K562 (cell line): ENCODE results near the gene C2CD5. TPM values are rescaled to one million over a fixed set of nuclear protein-coding genes. Genes with fewer than 3 reads are reported as not detected.

Experiments
- ATAC-seq: fragments of 200-7000 bp; cut with Tn5 transposase; 3 replicates; pipeline ENCODE4 v1.9.1; 2020; ENCODE audit warnings: moderate library complexity
- BruUV-seq: library from RNA; stranded (reverse); fragments of 400-500 nt; replicated peaks from 2 replicates; lab custom pipeline; 2021; lab: Mats Ljungman, UMichigan
- CTCF ChIA-PET: fragments of 300-600 bp; formaldehyde crosslinking; extraction: SDS; loops from one replicate; lab custom pipeline; 2021; ENCODE audit warnings: low intra/inter-chr PET ratio; lab: Yijun Ruan, JAX
- POLR2A ChIA-PET: fragments of 300-600, 350-650 bp; sonication (Branson Sonifier 250); formaldehyde crosslinking; extraction: SDS; loops from one replicate; lab custom pipeline; 2021; ENCODE audit warnings: antibody characterized with exemption, inconsistent platforms; lab: Yijun Ruan, JAX
- DNase-seq, 4 experiments: peaks; one replicate each; pipeline versions ENCODE4 v3.0.0 to v3.0.0-alpha.2; 2011 to 2018; ENCODE audit warnings: low spot score in 3 of 4, mixed read lengths in 3 of 4; ENCODE audit errors: extremely low read depth in 1 of 4
- FAIRE-seq: peaks from 2 replicates; lab custom pipeline; 2011; peaks lifted over from hg19 to GRCh38; lab: Jason Lieb, UNC
- H2AFZ ChIP-seq: 2 replicates; pipeline ENCODE4 v1.6.0; 2011; ENCODE audit warnings: low read depth, low read length, control low read depth, inconsistent platforms
- H3K27ac ChIP-seq: fragments of 200-600 bp; 3 replicates; pipeline ENCODE4 v1.8.0; 2011; ENCODE audit warnings: low read depth, mild to moderate bottlenecking, control low read depth, inconsistent platforms, low read length, moderate library complexity, mixed read lengths; ENCODE audit errors: extremely low read depth
- H3K27me3 ChIP-seq, 2 experiments: fragments of 300-600 bp in 1 of 2; 2 replicates in 1 of 2; 3 replicates in 1 of 2; pipeline versions ENCODE4 v1.6.0 to v1.8.0; 2011; ENCODE audit warnings: inconsistent platforms in 2 of 2, low read length in 2 of 2, mild to moderate bottlenecking in 1 of 2, mixed read lengths in 1 of 2, moderate library complexity in 1 of 2; ENCODE audit not compliant: control insufficient read depth in 2 of 2, insufficient read depth in 2 of 2
- H3K36me3 ChIP-seq: fragments of 300-600 bp; 3 replicates; pipeline ENCODE4 v1.8.0; 2011; ENCODE audit warnings: mild to moderate bottlenecking, low read length, inconsistent platforms; ENCODE audit not compliant: control insufficient read depth, insufficient read depth
- H3K4me1 ChIP-seq, 2 experiments: fragments of 200-600 bp in 1 of 2; replicated peaks in 1 of 2; 2 replicates in 1 of 2; 3 replicates in 1 of 2; pipeline versions ENCODE4 v1.5.1 to v1.8.0; 2011; ENCODE audit warnings: inconsistent platforms in 2 of 2, low read length in 2 of 2, mild to moderate bottlenecking in 1 of 2, mixed read lengths in 1 of 2, moderate library complexity in 1 of 2; ENCODE audit not compliant: control insufficient read depth in 2 of 2, insufficient read depth in 2 of 2
- H3K4me2 ChIP-seq: 2 replicates; pipeline ENCODE4 v1.6.1; 2011; ENCODE audit warnings: low read length, control low read depth, inconsistent platforms, mixed read lengths; ENCODE audit not compliant: insufficient read depth
- H3K4me3 ChIP-seq: fragments of 200-600 bp; sonication (generic), shearing (Covaris generic); 2 replicates; pipeline ENCODE4 v1.5.1; 2016; ENCODE audit warnings: control low read depth, inconsistent platforms
- H3K79me2 ChIP-seq: fragments of 200-600 bp; 3 replicates; pipeline ENCODE4 v1.8.0; 2011; ENCODE audit warnings: low read length, inconsistent platforms; ENCODE audit not compliant: control insufficient read depth, insufficient read depth
- H3K9ac ChIP-seq, 2 experiments: 2 replicates each; pipeline versions ENCODE4 v1.6.0 to v1.6.1; 2011; ENCODE audit warnings: low read depth in 2 of 2, low read length in 2 of 2, control low read depth in 1 of 2, inconsistent platforms in 1 of 2, mild to moderate bottlenecking in 1 of 2, mixed read lengths in 1 of 2; ENCODE audit not compliant: insufficient read depth in 1 of 2
- H3K9me1 ChIP-seq: one replicate; pipeline ENCODE4 v1.6.0; 2011; ENCODE audit warnings: inconsistent platforms, mild to moderate bottlenecking, low read length, moderate library complexity; ENCODE audit not compliant: control insufficient read depth, insufficient read depth
- H3K9me3 ChIP-seq: replicated peaks from 2 replicates; pipeline ENCODE4 v1.5.1; 2011; ENCODE audit warnings: low read depth, low read length, inconsistent platforms; ENCODE audit not compliant: control insufficient read depth, insufficient read depth
- H4K20me1 ChIP-seq: replicated peaks from 2 replicates; pipeline ENCODE4 v1.6.1; 2011; ENCODE audit warnings: low read length, inconsistent platforms, mixed read lengths; ENCODE audit not compliant: control insufficient read depth, insufficient read depth
- ETV5 ChIP-seq: sonication (generic); formaldehyde crosslinking; IDR thresholded peaks from 2 replicates; pipeline ENCODE4 v1.4.0; 2020; ENCODE audit warnings: low read depth, mild to moderate bottlenecking, missing genetic modification reagents
- FOXP1 ChIP-seq: sonication (generic); formaldehyde crosslinking; IDR thresholded peaks from 2 replicates; pipeline ENCODE4 v1.8.0; 2022; ENCODE audit warnings: mild to moderate bottlenecking, missing genetic modification reagents
- HDAC6 ChIP-seq: IDR thresholded peaks from 2 replicates; pipeline ENCODE4 v1.6.1; 2012; ENCODE audit warnings: low read depth, mild to moderate bottlenecking, control low read depth, inconsistent platforms, low read length, moderate library complexity
- POLR3A ChIP-seq: IDR thresholded peaks from 2 replicates; pipeline ENCODE4 v1.6.1; 2011; ENCODE audit warnings: borderline replicate concordance, mild to moderate bottlenecking, moderate library complexity; ENCODE audit not compliant: insufficient read length, insufficient read depth; ENCODE audit errors: extremely low read depth
- ZC3H11A ChIP-seq: IDR thresholded peaks from 2 replicates; pipeline ENCODE4 v1.6.1; 2012; ENCODE audit warnings: low read depth, low read length, improper control_type of control experiment
- in situ Hi-C: fragments of 300-500 bp; cut with MboI; formaldehyde crosslinking; loops from 4 replicates; pipeline ENCODE4 v1.15.0; 2018; ENCODE audit warnings: inconsistent platforms, mixed read lengths
- intact Hi-C: fragments of 100-400 bp; cut with micrococcal nuclease; formaldehyde crosslinking; loops from 2 replicates; pipeline ENCODE4 v1.14.2; 2022
- polyA plus RNA-seq, 8 experiments: library from polyadenylated mRNA; depleted of rRNA in 4 of 8; stranded (reverse) in 5 of 8; unstranded in 3 of 8; fragments of >200 nt; fragmentation: Nextera tagmentation in 2 of 8; fragmentation: Illumina TruSeq in 1 of 8; extraction: Ambion mirVana in 2 of 8; extraction: Trizol in 1 of 8; gene quantifications; 2 replicates each; pipeline versions ENCODE4 v1.2.1 to v1.2.3, GENCODE V29; 2011 to 2014; ENCODE audit warnings: inconsistent platforms in 1 of 8, missing spikeins in 1 of 8
- total RNA-seq, 7 experiments: library from RNA; depleted of rRNA in 6 of 7; stranded (reverse); fragments of >200 nt in 6 of 7; fragmentation: Illumina TruSeq in 2 of 7; extraction: Trizol in 2 of 7; gene quantifications; 2 replicates each; pipeline versions ENCODE4 v1.2.1 to v1.2.3, GENCODE V29; 2011 to 2021; ENCODE audit warnings: low replicate concordance in 1 of 7
- TF ChIP-seq, protein P1 (sequence below): fragments of 250-450 bp; sonication (Bioruptor Pico); IDR thresholded peaks from 2 replicates; pipeline ENCODE4 v1.8.0; 2021; ENCODE audit warnings: mild to moderate bottlenecking, moderate library complexity

Gene C2CD5
- total and polyA plus RNA-seq, 9 of the 15 experiments (the other 6 are each of a cell fraction or from before 2014, with no cell fraction given) = 5.1 to 24.1 (median 14.3) TPM

- in situ Hi-C loops = no loop called here
- no peaks in the 10 kb centered on the region for H3K27me3 ChIP-seq
- H3K79me2 ChIP-seq = no peaks in the 10 kb centered on the region
- 0 out of 2 replicates have a peak, but pooled peaks cover 2% of the 10 kb centered on the region for H3K9me3 ChIP-seq
- no peaks in the 10 kb centered on the region for H3K36me3 ChIP-seq
- H3K27ac ChIP-seq = no peak overlapping the region
- POLR2A ChIA-PET = no interaction called here
- no peak overlapping the region for H3K4me2 ChIP-seq
- no peaks in the 10 kb centered on the region for H3K9me1 ChIP-seq
- no peaks in the 10 kb centered on the region for H4K20me1 ChIP-seq
- TF ChIP-seq ZC3H11A (no peak), HDAC6 (no peak), POLR3A (no peak), FOXP1 (CRISPR knock-in tag) (no peak), ETV5 (CRISPR knock-in tag) (no peak)
- TF ChIP-seq, protein P1, sequence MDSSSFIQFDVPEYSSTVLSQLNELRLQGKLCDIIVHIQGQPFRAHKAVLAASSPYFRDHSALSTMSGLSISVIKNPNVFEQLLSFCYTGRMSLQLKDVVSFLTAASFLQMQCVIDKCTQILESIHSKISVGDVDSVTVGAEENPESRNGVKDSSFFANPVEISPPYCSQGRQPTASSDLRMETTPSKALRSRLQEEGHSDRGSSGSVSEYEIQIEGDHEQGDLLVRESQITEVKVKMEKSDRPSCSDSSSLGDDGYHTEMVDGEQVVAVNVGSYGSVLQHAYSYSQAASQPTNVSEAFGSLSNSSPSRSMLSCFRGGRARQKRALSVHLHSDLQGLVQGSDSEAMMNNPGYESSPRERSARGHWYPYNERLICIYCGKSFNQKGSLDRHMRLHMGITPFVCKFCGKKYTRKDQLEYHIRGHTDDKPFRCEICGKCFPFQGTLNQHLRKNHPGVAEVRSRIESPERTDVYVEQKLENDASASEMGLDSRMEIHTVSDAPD = no peak
- TF ChIP-seq, all 486 proteins: peak for 0
- CTCF ChIA-PET = no interaction called here
- no peak for FAIRE-seq
- no TSS peak for BruUV-seq
- Histone ChIP-seq H2AFZ (no peak overlapping the region), H3K9ac (no peak overlapping the region), H3K4me3 (no peak overlapping the region), H3K4me1 (no peaks in the 10 kb centered on the region)
- DNase-seq = no peak
- no peak for ATAC-seq
- intact Hi-C loops = no loop called here
These were observed 24.9 kb upstream of the C2CD5 start for GRCh38 chr12:22569253-22569652.
